Measurements from ENCODE around the gene DMBT1. TPM values are rescaled to one million over a fixed set of nuclear protein-coding genes. Genes with fewer than 3 reads are reported as not detected.

The DMBT1 gene
- total RNA-seq, 1 donor from 2014 or later, result 0.49 TPM

DNA sequence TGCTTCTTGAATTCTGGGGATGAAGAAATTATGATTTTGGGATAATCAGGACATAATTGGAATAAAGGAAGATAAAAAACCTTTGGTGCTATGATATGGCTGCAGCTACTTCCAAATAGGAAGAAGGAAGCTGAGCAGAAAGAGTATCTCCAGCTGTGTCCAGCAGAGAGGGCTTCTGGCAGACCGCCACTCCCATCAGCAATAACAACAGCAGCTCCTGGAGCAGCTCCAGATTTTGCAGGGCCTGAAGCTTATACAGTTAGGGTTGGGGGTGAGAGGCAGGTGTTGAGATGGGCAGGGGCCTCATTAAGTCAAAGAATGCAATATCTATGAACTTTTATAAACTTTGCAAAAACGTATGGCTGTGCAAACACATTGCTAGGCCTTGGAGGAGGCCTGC, 76.8 kb downstream of the DMBT1 start:
- Mint-ChIP-seq H3K27me3 (ENCODE audit: unreplicated experiment) (peaks cover 3% of the 10 kb centered on the region), H3K4me3 (ENCODE audit: unreplicated experiment) (no peak overlapping the region), H3K36me3 (ENCODE audit: low read depth, unreplicated experiment) (no peaks in the 10 kb centered on the region), H3K27ac (ENCODE audit: unreplicated experiment) (no peak overlapping the region), H3K9me3 (ENCODE audit: unreplicated experiment) (no peaks in the 10 kb centered on the region), H3K4me1 (ENCODE audit: unreplicated experiment) (no peaks in the 10 kb centered on the region)
- DNase-seq (ENCODE audit: low spot score), result no peak
- TF ChIP-seq, protein P1, sequence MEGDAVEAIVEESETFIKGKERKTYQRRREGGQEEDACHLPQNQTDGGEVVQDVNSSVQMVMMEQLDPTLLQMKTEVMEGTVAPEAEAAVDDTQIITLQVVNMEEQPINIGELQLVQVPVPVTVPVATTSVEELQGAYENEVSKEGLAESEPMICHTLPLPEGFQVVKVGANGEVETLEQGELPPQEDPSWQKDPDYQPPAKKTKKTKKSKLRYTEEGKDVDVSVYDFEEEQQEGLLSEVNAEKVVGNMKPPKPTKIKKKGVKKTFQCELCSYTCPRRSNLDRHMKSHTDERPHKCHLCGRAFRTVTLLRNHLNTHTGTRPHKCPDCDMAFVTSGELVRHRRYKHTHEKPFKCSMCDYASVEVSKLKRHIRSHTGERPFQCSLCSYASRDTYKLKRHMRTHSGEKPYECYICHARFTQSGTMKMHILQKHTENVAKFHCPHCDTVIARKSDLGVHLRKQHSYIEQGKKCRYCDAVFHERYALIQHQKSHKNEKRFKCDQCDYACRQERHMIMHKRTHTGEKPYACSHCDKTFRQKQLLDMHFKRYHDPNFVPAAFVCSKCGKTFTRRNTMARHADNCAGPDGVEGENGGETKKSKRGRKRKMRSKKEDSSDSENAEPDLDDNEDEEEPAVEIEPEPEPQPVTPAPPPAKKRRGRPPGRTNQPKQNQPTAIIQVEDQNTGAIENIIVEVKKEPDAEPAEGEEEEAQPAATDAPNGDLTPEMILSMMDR (IDR thresholded peaks at IDR 0.05; ENCODE audit: unreplicated experiment), result no peak

DNA sequence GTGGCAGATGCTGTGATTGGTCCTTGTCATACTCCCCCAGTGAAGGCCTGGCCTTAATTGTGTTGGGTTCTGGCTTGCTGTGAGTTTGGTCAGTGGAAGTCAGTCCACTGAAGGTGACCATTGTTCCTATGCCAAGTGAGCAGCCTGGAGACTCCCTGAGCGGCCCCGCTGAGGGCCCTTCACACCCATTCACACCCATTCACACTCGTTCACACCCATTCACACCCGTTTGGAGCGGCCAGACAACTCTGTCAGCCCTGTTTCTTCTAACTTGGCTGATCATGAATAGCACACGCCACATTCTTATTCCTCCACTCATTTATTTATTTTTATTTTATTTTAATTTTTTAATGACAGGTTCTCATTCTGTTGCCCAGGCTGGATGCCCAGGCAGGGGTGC, 77.6 kb downstream of the DMBT1 start:
- H3K27me3 Mint-ChIP-seq (ENCODE audit: unreplicated experiment), result peaks cover 3% of the 10 kb centered on the region
- TF ChIP-seq, protein P1 (IDR thresholded peaks at IDR 0.05; ENCODE audit: unreplicated experiment), result no peak
- H3K9me3 Mint-ChIP-seq (ENCODE audit: unreplicated experiment), result no peaks in the 10 kb centered on the region
- no peak overlapping the region for H3K4me3 Mint-ChIP-seq (ENCODE audit: unreplicated experiment)
- no peaks in the 10 kb centered on the region for H3K36me3 Mint-ChIP-seq (ENCODE audit: low read depth, unreplicated experiment)
- H3K27ac Mint-ChIP-seq (ENCODE audit: unreplicated experiment), result no peak overlapping the region
- no peaks in the 10 kb centered on the region for H3K4me1 Mint-ChIP-seq (ENCODE audit: unreplicated experiment)
- DNase-seq (ENCODE audit: low spot score), result no peak

DNA sequence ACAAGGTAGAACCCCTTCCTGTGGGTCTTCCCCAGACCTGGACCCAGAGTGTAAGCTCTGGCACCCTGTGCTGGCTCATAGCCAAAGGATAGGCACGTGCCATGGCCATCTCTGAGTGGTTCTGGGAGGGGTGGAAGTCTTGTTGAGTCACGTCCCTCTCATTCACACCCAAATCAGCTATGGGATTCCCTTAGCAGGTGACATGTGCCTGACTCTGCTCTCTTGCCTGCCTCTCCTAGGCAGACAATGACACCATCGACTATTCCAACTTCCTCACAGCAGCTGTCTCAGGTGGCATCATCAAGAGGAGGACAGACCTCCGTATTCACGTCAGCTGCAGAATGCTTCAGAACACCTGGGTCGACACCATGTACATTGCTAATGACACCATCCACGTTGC, 79.2 kb downstream of the DMBT1 start:
- Mint-ChIP-seq H3K27ac (ENCODE audit: unreplicated experiment) (no peak overlapping the region), H3K4me1 (ENCODE audit: unreplicated experiment) (no peaks in the 10 kb centered on the region), H3K9me3 (ENCODE audit: unreplicated experiment) (no peaks in the 10 kb centered on the region), H3K27me3 (ENCODE audit: unreplicated experiment) (peaks cover 10% of the 10 kb centered on the region), H3K36me3 (ENCODE audit: low read depth, unreplicated experiment) (peaks cover 4% of the 10 kb centered on the region), H3K4me3 (ENCODE audit: unreplicated experiment) (no peak overlapping the region)
- no peak for DNase-seq (ENCODE audit: low spot score)
- TF ChIP-seq, protein P1 (IDR thresholded peaks at IDR 0.05; ENCODE audit: unreplicated experiment), result no peak

DNA sequence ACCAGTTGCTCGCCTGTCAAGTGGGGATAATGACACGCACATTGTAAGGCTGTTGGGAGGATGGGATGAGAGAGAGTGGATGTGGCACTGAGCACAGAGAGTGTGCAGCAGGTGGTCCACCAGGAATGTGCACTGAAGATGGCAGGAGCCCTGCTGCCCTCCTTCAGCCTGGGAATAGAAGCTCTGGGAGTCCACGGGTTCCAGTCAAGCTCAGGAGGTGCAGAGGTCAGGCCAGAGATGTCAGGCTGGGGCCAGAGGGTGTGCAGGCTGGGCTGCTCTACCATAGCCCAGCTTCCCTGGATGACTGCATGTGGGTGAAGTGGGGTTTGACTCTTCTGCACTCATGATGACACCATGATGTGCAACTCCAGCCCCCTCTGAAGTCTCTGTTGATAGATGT, 80.4 kb downstream of the DMBT1 start:
- Mint-ChIP-seq H3K36me3 (ENCODE audit: low read depth, unreplicated experiment) (peaks cover 4% of the 10 kb centered on the region), H3K27me3 (ENCODE audit: unreplicated experiment) (peaks cover 8% of the 10 kb centered on the region), H3K4me1 (ENCODE audit: unreplicated experiment) (no peaks in the 10 kb centered on the region), H3K4me3 (ENCODE audit: unreplicated experiment) (no peak overlapping the region), H3K27ac (ENCODE audit: unreplicated experiment) (no peak overlapping the region), H3K9me3 (ENCODE audit: unreplicated experiment) (no peaks in the 10 kb centered on the region)
- DNase-seq (ENCODE audit: low spot score), result no peak
- TF ChIP-seq, protein P1 (IDR thresholded peaks at IDR 0.05; ENCODE audit: unreplicated experiment), result no peak

DNA sequence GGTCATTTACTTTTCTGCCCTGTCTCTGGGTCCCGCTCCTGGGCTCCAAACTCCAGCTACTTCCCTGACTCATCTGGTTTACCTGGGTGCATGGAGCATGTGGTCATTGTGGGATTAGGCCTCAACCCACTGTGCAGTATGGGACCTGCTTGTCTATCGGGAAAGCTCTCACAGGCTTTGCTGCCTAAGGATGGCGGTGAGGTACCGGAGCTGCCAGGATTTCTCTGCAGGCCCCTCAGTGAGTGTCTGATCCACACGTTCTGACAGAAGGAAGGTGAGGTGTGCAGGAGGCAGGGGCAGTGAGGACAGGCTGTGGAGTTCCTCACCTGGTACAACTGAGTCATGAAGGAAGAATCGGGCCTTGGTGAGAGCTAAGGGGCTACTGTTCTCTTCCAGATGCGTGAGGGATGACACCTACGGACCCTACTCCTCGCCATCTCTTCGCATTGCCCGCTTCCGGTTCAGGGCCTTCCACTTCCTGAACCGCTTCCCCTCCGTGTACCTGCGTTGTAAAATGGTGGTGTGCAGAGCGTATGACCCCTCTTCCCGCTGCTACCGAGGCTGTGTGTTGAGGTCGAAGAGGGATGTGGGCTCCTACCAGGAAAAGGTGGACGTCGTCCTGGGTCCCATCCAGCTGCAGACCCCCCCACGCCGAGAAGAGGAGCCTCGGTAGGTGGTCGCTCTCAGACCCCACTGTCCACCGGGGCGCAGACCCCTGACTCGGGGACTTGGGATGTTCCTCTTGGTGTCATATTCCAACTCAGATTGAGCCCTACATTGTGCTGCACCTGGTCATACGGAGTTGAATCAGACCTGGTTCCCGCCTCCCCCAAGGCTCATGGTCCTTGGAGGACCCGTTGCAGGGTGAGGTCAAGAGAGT, 82.4 kb downstream of the DMBT1 start:
- H3K4me1 Mint-ChIP-seq (ENCODE audit: unreplicated experiment), result no peaks in the 10 kb centered on the region
- no peak for DNase-seq (ENCODE audit: low spot score)
- TF ChIP-seq, protein P1 (IDR thresholded peaks at IDR 0.05; ENCODE audit: unreplicated experiment), result no peak
- peaks cover 4% of the 10 kb centered on the region for H3K36me3 Mint-ChIP-seq (ENCODE audit: low read depth, unreplicated experiment)
- H3K27ac Mint-ChIP-seq (ENCODE audit: unreplicated experiment), result no peak overlapping the region
- no peaks in the 10 kb centered on the region for H3K9me3 Mint-ChIP-seq (ENCODE audit: unreplicated experiment)
- peaks cover 8% of the 10 kb centered on the region for H3K27me3 Mint-ChIP-seq (ENCODE audit: unreplicated experiment)
- no peak overlapping the region for H3K4me3 Mint-ChIP-seq (ENCODE audit: unreplicated experiment)

All from endothelial cell (in vitro differentiated cells).